ENCODE measurements around the gene ZFAND3.

The ZFAND3 gene

DNA sequence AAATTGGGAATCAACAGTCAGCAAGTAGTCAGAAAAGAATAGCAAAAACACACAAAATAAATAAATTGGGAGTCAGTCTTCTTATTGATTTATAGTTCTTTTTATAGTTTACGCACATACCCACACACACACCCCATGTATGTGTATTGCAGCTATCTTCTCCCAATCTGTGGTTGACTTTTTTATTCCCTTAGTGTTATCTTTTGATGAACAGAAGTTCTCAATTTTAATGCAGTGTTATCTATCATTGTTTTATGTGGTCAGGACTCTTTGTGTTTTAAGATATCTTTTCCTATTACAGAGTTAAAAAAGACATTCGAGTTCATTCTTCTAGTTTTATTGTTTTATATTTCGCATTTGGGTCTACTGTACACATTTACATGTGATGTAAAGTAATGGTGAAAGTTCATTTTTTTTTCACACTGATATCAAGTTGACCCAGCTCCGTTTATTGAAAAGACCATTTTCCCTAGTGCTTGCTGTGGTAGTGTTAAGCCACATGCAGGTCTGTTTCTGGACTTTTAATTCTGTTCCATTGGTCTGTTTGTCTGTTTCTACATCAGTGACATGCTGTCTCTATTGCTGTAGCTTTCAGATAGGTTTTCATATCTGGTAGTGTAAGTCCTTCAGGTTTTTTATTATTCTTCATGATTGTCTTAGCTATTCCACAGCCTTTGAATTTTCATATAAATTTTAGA, 78.4 kb downstream of the ZFAND3 start:
- DNase-seq = no peak

DNA sequence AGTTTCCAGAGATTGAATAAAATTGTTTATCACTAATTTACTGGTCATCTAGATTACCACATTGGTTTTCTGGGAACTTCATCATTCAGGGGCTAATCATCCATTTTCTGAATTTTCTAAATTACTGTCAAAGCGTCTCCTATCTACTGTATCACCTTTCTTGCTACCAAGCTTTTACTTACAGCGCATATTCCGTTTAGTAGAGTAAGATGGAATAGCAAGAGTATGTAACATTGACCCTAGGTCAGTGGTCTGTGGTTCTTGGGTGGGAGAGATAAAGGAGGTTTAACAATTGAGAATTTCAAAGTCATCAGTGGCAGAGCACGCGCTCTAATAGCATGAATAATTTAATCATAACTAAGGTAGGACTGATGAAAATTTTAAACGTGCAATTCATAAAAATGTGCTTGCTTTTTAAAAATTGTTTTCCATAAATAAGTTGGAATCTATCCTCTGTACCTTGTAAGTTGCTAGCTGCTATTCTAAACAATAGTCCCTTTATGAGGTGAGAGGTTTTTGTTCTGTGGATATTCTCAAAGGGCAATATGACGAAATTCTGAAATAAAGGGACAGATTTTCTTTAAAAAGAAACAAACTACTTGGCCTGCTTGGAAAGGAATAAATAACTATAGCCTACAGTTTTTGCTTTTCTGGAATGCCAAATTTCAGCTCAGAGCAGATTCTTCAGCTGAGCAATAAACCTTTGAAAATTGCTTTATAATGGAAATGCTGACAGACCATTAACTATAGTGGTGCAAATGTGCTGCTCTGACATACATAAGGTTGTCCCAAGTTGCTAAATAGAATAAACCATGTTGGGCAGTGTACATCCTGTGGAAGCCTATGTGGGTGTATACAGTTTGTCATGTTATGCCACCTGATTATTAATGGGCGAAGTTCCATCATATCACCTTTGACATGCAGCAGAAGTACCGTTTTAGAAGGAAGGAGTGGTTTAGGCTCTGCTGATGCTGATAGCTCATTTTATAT, 84.1 kb downstream of the ZFAND3 start:
- DNase-seq = no peak

DNA sequence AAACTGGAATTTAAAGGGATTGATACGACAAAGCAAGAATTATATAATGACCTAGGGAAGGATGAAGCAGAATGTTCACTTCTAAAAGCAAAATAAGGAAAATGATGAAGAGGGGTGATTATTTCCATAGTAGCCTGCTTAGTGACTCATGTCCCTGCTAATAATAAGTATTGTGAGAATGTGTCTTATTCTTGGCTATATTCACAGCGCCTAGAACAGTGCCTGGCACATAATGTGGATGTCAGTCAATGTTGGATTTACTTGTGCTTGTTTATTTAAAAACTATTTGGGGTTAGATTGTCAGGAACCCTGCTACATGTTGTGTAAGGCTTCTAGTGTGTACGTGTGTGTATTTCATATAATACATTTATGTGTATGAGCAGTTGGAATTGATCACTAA, 85.1 kb downstream of the ZFAND3 start:
- no peak for DNase-seq

DNA sequence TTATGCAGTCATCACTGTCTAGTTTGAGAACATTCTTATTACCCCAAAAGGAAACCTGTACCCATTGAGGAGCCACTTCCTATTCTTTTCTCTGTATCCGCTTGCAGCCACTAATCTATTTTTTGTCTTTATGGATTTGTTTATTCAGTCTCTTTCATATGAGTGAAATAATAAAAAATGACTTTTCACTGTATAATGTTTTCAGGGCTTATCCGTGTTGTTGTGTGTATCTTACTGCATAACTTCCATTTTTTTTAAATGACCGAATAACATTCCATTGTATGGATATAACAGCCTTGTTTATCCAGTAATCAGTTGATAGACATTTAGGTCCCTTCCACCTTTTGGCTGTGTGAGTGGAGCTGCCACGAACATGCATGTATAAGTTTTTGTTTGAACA, 86.6 kb downstream of the ZFAND3 start:
- DNase-seq = no peak

DNA sequence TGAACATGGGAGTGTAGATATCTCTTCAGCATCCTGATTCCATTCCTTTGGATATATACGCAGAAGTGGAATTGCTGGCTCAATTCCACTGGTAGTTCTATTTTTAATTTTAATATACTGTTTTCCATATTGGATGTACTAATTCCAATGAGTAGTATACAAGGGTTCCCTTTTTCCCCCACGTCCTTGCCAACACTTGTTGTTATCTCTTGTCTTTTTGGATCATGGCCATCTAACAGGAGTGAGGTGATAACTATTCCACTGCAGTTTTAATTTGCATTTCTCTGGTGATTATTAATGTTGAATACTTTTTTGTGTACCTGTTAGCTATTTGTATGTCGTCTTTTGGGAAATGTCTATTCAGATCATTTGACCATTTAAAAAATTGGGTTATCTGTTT, 91.5 kb downstream of the ZFAND3 start:
- no peak for DNase-seq

DNA sequence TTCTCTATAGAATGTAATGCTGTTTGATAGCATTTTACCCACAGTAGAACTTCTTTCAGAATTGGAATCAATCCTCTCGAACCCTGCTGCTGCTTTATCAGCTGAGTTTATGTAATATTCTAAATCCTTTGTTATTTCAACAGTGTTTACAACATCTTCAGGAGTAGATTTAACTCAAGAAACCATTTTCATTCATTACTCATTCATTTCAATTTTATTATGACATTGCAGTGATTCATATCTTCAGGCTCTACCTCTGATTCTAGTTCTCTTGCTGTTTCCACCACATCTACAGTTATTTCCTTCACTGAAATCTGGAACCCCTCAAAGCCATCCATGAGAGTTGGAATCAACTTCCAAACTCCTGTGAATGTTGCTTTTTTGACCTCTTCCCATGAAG, 93.7 kb downstream of the ZFAND3 start:
- no peak for DNase-seq

DNA sequence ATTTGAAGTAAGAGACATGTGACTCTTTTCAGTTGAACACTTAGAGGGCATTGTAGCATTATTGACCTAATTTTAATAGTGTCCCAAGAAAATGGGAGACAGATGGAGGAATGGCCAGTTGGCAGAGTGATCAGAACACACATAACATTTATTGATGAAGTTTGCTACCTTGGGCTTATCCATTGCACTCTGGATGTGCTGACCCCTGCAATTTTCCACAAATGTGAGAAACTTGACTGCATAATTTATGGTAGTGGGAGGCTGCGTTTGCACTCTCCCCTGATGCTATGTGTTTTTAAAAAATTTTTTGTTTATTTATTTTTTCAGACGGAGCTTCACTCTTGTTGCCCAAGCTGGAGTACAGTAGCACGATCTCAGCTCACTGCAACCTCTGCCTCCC, 95.9 kb downstream of the ZFAND3 start:
- DNase-seq = no peak

DNA sequence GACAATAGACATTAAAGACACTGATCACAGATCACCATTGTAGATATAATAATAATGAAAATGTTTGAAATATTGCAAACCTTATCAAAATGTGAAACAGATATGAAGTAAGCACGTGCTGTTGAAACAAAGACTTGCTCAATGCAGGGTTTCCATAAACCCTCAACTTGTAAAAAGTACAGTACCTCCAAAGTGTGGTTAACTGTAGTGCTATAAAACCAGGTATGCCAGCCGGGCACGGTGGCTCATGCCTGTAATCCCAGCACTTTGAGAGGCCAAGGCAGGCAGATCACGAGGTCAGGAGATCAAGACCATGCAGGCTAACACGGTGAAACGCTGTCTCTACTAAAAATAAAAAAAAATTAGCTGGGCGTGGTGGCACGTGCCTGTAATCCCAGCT, 96.6 kb downstream of the ZFAND3 start:
- DNase-seq = no peak

DNA sequence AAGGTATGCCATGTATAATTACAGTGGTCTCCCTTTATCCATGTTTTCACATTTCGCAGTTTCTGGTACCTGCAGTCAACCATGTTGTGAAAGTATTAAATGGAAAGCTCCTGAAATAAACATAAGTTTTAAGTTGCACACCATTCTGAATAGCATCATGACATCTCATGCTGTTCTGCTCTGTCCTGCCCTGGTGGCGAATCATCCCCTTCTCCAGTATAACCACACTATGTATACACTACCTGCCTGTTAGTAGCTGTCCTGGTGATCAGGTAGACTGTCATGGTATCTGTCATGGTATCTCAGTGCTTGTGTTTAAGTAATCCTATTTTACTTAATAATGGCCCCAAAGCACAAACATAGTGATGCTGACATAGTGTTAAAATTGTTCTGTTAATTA, 97.1 kb downstream of the ZFAND3 start:
- DNase-seq = no peak

DNA sequence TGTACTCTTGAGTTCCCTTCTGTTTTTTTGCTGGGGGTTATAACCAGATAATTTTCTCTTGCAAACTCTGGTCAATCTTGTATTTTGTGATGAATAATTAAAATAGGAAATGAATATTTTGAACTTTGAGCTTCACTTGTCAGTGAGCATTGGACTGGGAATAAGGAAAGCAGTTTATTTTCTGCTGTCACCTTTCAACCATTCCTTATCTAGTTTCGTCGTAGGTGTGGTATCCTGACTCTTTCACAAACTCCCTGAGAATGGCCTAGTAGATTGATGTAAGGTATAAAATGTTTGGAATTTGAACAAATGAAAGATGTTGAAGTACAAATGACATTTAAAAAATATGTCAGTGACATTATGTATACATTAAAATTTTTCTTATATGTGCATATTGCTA, 98.0 kb downstream of the ZFAND3 start:
- no peak for DNase-seq

DNA sequence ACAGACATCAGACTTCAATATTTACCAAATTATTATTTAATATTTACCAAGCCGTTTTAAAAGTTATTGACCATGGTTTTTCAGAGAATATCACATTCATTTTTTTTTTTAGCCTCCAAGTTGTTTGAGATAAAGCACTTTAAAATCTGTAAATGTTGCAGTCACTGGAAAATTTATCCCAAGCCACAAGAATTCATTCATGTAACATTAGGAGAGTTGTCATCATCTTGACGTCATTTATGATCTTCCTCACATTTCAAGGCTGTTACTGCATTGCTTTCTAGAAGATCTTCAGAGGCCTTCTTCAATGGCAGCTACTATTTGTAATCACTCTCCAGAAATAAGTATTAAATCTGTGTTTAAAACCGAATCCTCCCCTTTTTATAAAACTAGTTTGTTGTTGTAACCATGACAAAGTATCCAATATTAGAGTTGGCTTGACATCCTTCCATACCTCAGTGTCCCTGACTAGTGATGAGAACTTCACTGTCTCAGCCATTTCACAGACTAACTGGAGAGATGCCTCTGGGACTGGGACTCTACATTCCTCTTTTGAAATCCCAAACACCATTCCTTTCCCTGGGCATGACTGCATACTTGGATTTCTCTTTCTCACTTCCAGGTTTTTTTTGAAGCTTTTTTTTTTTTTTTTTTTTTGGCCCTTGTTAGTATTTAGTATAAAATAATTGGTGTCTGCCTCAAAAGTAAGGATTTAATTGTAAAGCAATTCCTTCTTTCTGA, 100.1 kb downstream of the ZFAND3 start:
- no peak for DNase-seq

DNA sequence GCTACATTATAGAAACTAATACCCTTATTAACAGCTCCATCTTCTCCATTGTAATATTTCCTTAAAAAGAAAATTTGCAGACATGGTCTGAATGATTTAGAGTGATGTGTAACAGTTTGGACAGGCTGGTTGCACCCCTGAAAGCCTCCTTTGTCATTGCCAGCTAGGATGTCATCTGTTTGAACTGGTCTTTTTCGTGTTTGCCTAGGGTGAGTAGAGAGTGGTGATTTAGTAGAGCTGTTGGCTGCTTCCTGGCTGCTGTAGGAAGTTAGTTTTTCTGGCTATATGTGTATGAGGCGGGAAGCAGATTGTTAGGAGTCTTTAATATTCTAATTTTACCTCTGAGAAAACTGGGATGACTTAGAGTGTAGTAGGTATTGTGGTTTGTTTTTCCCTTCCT, 101.1 kb downstream of the ZFAND3 start:
- DNase-seq = no peak

DNA sequence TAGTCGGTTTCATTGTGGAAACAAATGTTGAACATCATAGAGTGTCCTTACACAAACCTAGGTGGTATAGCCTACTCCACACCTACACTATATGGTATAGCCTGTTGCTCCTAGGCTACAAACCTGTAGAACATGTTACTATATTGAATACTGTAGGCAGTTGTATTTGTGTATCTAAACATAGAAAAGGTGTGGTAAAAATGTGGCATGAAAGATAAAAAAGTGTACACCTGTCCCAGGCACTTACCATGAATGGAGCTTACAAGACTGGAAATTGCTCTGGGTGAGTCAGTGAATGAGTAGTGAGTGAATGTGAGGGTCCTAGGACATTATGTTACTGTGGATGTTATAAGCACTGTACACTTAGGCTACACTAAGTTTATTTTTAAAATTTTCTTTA, 103.0 kb downstream of the ZFAND3 start:
- no peak for DNase-seq

DNA sequence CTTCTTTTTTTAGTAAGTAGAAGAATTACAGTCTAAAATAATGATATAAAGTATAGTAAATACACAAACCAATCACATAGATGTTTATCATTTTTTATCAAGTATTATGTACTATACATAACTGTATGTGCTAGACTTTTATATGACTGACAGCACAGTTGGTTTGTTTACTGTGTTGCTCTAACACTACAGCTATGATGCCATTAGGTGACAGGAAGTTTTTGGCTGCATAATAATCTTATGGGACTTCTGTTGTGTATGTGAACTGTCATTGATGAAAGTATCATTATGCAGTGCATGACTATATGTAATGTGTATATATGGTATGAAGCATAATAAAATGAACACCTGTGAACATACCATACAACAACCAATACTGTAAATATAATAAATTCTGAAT, 104.0 kb downstream of the ZFAND3 start:
- DNase-seq = no peak

DNA sequence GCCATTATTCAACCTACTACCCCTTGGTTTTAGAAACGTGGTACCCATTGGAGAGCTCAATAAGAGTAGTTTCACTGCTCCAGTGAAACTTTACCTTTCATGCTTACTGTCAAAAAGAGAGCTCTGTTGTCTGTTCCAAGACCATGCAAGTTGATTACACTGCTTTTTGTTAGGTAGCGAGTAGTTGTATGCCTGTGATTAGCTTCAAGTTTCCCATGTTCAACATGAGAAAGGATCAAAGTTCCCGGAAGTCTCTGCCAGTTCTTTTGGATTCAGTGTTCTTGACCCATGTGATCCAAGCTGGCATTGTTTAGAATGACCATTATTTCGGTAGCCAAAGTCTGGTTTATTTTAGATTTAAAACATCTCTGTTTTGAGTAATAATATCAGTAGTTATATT, 107.1 kb downstream of the ZFAND3 start:
- DNase-seq = no peak

DNA sequence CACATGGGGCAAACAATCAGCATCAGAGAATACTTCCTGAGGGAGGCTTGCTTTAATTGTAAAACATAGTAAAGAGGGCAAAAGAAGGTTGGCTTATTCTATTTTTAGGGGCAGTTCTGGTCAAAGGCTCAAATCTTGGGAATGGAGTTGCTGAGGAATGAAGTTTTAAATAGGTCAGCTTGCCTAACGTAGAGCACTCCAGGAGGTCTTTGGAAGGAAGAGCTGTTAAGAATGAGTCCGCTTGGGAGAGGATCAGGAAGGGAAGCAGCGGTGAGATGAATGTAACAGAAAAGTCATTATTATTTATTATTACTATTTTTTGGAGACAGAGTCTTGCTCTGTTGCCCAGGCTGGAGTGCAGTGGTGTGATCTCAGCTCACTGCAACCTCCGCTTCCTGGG, 108.7 kb downstream of the ZFAND3 start:
- no peak for DNase-seq

DNA sequence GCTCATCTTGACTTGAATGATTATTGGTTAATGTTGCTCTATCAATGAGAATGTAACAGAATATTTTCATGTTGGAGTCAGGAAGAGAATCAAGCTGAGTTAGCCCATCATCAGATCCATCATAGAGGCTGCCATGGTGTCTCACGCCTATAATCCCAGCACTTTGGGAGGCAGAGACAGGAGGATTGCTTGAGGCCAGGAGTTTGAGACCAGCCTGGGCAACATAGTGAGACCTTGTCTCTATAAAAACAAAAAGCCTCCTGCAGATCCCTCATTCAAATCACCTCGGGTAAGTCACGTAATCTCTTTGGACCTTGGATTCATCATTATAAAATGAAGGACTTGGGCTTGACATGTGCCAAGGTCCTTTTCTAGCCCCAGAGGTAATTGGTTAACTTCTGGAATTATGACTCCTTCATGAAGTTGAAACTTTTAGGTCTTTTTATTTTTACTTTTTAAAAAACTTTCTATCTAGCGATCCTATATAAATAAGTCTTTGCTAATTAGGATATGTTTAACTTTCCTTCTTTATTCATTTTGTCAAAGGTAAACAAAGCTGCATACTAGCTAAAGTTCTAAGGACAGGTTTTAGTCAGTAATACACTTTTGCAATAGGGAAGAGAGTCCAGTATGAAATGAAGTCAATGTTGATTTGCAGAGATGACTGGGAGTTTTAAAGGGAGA, 110.9 kb downstream of the ZFAND3 start:
- no peak for DNase-seq

DNA sequence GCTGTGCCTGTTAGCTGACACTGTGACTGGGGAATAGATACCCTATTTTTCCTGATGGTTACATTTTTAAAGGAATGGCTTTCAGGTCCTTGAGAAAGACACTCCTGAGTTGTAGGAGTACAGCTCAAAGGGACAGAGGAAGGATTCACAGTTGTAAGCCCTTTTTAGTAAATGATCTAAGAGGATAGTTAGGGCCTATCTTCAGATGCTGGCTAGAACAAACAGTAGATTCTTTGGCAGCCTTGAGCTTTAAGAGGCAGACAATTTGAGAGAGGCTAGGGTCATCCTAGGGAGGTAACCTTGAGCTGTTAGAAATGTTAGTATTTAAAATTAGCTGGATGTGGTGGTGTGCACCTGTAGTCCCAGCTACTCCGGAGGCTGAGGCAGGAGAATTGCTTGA, 111.5 kb downstream of the ZFAND3 start:
- DNase-seq = no peak

DNA sequence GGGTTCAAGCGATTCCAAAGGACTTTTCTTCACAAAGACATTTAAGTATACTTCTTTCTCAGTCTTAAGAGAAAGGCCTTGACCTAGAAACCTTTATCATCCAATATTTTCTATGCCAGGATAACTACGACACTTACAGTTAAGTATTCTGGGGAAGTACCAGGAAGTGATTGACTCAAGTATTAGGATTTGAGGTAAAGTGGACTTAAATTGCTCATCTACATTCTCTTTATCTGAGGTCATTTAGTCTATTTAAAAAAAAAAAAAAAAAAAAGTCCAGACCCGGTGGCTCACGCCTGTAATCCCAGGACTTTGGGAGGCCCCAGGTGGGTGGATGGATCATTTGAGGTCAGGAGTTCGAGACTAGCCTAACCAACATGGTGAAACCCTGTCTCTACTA, 114.7 kb downstream of the ZFAND3 start:
- DNase-seq = no peak

DNA sequence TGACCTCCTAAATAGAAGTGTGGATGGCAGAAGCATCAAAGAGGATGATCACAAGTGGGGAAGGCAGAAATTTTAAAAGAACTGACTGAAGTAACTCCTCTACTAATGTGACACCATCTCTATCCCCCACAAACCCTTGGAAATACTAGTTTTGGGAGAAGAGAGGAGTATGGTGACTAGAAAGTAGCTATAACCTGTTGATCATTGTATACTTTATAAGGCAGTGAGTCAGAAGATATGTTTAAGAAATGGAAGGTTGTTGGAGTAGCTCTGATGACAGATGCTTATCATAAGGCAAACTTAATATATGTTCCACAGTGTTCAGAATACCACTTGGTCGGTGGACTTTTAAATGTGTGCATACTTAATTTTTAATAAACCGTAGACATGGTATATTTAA, 116.6 kb downstream of the ZFAND3 start:
- DNase-seq = no peak

DNA sequence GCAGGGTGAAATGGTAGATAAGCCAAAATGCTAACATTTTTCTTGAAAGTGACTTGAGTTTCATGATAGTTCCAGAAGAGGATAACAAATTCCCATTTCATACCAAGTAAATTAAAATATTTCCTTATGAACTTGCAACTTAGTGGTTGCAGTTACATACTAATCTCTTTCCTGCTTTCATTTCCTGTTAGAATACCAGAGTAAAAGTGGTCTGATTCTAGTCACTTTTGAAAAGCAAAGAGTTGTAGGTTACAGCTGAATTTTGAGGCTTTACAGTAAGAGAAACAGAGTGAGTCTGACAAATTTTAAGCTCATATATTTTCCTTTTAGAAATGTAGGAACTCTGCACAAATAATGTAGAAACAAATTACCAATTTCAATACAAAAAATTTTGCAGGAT, 117.4 kb downstream of the ZFAND3 start:
- no peak for DNase-seq

DNA sequence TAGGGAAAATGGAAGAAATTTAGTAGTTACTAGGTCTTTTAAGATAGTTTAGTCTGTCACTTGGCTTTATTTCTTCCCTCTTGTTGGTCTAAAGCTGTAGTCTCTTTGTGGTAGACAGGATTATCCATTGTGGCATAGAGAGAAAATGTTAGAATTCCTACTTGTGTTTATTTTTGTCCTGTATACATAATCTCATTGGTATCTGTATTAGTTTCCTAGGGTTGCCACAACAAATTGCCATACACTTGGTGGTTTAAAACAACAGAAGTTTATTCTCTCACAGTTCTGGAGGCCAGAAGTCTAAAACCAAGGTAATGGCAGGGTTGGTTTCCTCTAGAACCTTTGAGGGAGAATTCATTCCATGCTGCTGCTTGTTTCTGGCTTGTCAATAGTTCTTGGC, 119.4 kb downstream of the ZFAND3 start:
- no peak for DNase-seq
